ENCODE results near the gene STX7.

STX7 gene

DNA sequence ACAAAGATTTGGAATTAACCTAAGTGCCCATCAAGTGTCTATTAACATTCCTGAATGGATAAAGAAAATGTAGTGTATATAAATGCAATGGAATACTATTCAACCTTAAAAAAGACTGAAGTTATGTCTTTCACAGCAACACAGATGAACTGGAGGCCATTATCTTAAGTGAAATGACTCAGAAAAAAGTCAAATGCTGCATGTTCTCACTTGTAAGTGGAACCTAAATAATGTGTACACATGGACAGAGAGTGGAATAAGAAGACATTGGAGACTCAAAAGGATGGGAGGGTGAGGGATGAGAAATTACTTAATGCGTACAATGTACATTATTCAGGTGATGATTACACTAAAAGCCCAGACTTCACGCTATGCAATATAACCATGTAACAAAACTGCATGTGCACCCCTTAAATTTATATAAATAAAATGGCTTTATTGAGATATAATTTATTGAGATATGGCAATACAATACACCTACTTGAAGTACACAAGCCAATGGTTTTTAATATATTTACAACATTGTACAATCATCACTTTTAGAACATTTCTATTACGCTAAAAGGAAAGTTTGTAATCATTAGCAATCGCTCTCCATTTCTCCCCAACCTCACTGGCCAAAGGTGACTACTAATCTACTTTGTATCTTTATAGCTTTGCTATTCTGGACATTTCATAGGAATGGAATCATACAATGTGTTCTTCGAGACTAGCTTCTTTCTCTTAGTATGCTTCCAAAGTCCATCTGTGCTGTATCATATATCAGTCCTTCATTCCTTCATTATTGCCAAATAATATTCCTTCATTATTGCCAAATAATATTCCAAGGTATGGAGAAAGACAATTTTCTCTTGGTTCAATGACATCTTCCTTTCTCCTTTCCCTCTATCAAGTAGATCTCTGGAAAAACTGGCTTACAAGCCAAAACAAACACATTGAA, 5.8 kb downstream of the STX7 start:
- no peak for DNase-seq (ENCODE audit: low read depth)

DNA sequence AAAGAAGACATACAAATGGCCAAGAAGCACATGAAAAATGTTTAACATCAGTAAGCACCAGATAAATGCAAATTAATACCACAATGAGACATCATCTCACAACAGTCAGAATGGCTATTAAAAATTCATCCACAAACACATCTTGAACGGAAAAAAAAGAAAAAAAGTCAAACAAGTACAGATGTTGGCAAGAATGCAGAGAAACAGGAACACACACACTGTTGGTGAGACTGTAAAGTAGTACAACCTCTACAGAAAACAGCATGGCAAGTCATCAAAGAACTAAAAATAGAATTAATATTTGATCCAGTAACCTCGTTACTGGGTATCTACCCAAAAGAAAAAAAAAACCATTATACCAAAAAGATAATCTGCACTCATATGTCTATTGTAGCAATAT, 6.5 kb downstream of the STX7 start:
- no peak for DNase-seq (ENCODE audit: low read depth)

DNA sequence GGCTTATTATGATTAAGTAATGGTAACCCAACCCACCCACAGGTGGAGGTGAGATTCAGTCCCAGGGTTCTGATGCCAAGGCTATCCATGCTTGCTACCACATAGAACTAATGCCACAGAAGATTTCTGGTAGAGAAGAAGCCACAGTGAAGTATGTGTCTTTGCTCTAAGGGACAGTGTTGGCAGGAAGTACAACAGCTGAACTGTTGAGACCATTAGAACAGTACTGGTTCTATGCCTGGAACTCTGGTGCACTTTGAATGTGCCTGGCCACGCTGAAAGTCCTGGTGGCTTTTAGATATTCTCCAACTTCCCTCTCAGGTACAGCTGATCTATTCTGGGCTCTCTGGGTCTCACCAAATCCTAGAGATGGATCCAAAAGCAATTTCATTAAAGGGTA, 7.8 kb downstream of the STX7 start:
- DNase-seq (ENCODE audit: low read depth), result no peak

DNA sequence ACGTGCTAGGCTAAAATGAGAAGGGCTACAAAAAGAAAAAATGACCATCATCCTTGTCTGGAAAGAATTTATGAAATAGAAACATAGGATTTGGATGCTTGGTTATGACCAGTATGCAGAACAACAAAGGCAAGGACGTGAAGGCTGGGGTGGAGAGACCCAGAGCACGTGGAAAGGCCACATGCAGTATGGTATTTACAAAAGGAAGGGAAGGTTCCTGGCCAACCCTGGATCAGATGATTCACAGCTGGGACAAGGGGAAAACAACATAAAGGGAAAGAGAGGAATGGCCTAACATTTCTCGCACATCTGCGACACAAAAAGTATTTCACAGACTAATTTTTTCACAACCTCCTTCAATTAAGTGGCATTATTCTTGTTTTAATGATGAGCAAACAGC, 8.2 kb downstream of the STX7 start:
- no peak for DNase-seq (ENCODE audit: low read depth)

DNA sequence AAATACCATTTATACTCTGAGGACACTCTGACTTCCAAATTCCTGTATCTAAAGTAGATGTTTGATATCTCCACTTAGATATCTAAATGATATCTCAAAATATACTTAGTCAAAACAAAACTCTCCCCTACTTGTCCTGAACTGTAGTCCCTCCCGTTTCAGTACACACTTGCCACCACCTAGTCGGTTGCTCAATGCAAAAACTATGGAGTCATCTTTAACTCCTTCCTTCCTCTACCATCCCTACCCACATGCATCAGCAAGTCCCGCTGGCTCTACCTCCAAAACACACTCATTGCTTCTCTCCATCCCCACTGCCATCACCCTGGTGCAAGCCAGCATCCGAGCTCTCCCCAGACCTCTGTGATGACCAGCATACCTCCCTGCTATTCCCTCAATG, 13.2 kb downstream of the STX7 start:
- no peak for DNase-seq (ENCODE audit: low read depth)

DNA sequence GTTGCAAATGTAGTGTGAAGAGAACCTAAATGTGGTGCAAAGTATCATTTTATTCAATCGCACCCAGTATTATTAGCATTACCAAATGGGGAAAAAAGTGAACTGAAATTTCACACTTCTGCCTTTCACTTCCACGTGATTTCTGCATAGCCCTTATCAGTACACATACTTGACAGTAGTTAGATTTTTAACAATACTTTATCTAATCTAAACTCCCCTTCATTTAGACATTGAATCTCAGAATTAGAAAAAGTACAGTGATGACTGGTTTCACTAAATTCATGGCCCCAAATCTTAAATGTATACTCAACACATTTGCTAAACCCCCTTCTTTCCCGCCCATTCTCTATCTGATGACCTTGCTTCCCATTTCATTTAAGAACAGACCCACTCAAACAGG, 14.3 kb downstream of the STX7 start:
- no peak for DNase-seq (ENCODE audit: low read depth)

DNA sequence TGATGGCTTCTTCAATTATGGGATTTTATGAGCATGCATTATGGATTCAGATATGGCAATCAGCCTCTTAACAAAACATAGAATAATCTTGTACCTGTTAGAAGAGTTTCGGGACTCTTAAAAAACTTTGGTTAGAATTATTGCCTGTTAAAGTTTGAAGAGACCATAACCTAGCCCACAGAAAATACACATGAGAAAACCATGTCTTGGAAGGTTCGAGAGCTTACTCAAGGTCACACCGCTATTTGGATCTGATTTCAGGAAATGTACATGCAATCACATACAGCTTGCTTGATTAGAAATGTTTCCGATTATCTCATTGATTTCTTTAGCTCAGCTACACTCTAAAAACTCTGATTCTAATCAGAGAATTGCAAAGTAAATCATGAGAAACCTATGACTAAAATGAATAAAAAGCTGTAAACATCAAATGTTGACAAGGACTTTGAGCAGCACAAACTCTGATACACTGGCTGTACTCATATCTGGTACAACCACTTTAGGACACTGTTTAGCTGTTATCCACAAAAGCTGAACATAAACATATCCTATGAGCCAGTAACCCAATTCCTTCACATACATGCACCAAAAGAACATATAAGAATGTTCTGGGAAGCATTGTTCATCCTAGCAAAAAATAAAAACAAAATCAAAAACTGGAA, 16.3 kb downstream of the STX7 start:
- DNase-seq (ENCODE audit: low read depth), result no peak

DNA sequence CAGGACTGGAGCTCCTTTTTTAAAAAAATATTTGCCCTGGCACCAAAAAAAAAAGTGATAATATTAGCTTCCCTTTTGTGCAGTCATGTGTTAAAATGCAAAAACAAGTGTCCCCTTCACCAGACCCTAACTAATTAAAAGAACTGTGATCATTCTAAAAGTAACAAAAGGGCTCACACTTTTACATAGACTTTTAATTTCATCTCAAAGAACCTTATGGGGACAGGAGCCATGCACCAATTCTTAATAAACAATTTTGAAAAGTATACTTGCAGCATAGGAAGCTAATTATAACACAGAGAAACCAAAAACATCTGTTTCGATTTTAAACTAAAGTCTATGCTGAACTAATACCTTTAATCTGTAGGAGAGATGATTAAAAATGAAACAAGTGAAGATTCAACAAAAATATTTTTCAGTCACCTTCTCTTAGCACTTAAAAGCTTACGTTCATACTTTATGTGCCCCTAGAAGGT, 17.3 kb downstream of the STX7 start:
- DNase-seq (ENCODE audit: low read depth), result no peak

DNA sequence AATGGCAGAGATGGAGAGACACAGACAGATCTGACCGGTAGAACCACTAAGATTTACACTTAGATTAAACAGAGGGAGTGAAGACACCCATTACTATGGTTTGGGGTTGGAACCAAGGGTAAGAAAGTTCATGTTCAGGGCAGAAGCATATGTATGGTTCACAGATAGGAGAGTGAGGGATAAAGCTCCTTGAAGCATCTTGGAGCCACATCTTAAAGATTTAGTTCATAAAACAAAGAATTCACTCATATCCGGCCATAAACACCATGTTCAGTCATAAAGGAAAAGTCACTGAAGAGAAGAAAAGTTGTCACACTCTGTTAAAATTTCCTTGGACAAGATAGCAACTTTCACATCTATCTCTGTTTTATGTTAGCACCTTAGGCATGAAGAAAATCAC, 18.0 kb downstream of the STX7 start:
- no peak for DNase-seq (ENCODE audit: low read depth)

DNA sequence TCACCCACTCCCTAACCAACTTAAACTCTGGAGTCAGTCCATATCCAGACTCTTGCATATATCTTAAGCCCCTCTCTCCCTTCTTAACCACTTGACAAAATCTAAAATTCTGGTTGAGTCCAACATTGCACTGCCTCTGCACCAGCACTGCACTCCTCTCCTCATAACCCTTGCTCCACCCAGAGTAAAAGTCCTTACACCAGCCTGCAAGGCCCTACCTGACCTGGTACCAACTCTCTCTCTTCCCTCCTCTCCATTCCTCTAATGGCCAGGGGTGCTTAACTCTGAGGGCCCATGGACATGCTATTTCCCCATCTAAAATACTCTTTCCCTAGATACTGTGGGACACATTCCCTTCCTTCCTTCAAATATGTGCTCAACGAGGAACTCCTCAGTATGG, 21.0 kb downstream of the STX7 start:
- DNase-seq (ENCODE audit: low read depth), result no peak

DNA sequence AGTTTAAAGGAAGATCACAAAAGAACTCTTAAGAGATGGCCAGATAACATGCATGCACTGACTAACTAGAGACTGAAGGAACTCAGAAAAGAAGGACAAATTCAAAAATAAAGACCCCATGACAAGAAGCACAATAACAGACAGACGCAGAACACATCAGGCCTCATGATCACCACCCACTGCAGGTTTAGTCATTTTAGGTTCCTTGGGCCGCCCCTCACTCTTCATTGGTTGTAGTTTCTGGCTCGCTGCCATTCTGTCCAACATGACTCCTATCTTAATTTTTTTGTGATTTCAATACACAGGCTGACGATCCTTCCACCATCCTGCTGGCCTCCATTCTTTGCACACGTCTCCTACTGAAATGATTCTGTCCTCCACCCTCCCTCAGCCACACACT, 21.6 kb downstream of the STX7 start:
- no peak for DNase-seq (ENCODE audit: low read depth)

DNA sequence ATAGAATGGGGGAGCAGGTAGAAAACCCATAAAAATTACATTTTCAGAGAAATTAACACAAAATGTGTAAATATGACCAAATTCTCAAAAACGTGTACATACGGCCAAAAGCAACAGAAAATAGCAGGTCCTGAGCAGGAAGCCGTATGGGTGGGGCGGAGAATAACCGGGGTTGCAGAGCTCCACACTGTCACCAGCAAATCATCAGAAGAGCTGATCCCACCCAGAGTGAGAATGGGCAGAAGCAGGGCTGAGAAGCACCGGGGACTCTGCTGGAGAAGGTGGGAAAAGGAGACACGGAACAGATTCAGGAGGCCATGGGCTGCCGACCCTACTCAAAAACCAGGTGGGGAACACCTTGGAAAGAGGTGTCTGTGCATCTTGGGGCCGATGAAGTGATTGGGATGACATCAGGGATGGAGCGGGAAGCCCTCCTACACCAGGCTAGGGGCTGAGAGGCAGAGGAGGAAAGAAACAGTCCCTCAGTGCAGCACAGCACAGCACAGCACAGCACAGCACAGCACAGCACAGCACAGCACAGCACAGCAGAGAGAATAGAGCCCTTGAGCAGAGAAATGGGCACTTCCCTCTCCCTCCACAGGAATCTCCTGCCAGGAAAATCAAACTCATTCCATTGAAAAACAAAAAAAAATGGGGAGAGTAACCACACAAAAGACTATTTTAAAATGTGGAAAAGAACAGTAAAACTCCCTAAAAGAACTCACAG, 22.3 kb downstream of the STX7 start:
- no peak for DNase-seq (ENCODE audit: low read depth)

DNA sequence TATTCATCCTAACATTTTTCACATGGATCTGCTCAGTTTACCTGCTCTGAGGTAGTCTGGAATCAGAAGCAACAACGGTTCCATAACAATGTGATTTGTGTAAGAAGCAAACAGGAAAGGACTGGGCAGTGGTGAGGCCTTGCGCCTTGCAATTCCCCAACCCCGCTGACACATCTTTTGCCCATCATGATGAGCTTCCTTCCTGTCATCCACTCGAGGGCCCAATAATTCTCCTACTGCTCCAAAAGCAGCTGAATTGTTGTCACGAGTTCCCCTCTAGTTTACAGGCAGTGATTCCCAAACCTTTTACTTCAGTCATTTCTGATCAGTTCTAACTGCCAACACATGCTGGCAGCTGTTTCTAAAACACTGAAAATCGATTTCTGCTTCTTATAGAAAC, 22.9 kb downstream of the STX7 start:
- DNase-seq (ENCODE audit: low read depth), result no peak

DNA sequence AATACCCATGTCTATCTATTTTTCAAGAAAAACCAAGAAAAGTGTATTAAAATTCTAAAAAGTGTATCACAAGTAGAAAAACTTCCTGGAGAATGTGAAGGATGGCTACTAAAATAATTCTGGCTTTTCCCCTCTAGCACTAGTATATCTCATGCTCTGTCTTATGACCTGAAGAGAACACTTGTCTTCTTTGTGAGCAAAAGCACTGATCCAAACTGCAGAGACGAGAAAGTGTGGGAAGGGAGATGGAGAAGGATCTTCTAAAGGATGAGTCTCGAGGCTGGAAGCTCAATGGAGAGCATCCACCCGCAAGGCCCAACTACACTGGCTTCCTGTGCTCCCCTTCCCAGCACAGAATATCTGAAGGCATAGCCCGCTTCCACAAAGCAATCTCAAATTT, 23.5 kb downstream of the STX7 start:
- DNase-seq (ENCODE audit: low read depth), result no peak

DNA sequence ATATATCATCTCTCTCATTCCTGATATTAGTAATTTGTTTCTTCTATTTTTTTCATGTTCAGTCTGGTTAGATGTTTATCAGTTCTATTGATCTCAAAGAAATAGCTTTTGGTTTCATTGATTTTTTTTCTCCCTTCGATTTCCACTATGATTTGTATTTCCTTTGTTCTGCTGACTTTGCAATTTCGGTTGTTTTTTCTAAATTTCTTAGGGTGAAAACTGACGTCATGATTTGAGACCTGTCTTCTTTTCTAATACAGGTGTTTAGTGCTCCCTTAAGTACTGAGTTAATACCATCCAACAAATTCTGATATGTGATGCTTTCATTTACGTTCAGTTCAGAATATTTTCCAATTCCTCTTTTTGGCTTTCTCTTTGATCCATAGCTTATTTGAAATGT, 25.2 kb downstream of the STX7 start:
- no peak for DNase-seq (ENCODE audit: low read depth)

DNA sequence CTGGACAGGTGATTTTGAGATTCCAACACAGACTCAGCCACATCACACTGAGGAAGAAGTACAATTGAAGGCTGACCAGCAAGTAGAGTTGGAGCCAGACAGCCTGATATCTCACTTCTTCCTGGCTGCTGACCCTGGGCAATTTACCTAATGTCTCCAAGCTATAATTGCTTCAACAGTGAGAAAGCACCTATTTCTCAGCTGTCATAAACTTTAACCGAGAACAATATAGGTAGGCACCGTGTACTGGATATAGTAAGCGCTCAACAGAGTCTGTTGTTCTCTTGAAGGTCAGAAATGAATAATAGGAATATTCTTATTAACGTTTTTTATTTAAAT, 28.3 kb downstream of the STX7 start:
- DNase-seq (ENCODE audit: low read depth), result no peak

DNA sequence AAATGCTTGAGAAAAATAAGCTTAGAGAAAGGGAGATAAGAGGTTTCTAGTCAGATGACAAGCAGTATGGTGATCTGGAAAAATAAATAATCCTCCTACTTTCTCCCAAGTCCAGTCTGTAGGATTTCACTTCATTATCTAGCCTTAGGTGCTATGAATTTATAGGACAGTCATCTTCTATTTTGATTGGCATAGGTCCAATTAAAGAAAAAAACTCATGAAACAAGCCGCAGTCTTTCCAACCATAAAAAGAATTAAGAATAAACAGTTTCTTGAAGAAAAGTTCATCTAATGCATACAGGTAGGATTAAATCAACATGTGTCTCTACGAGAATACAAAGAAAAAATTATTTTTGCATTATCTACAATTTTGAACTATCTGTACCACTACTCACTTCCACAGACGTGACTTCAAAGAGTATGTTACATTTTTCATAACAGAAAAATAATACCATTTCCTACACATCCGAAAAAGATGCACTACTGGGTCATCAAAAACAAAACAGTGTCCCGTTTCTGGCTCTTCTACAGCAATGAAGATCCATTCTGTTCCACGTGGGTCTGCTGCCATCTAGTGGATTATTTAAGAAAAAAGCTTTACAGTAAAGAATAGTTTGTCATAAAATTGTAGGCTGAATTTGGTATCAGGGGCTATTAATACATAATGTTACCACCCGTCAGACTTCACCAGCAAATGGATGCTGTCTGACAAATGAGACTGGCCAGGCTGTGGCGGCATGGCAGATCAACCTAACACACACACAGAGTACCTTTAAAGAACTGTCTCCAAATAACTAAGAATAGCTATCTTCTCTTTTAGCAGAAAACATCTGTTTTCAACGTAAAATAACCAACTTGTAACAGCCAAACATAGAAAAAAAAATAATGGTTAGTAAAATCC, 28.9 kb downstream of the STX7 start:
- DNase-seq (ENCODE audit: low read depth), result peak; percentile 22

DNA sequence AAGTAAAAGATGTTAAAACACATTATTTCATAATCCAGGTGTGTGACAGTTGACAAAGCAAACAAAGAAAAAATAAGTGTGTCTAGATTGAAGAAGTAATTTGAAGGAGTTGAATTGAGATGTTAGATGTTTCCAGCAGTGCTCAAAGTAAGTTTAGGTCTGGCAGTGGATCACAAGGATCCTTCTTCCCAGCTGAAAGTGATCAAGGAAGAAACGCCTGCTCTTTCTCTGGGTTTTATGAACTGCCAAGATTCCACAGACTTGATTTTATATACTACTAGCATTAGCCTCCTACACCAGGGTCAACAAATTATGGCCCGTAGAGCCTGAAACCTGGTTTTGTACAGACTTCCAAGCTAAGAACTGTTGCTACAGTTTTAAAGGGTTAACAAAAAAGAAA, 30.3 kb downstream of the STX7 start:
- no peak for DNase-seq (ENCODE audit: low read depth)

DNA sequence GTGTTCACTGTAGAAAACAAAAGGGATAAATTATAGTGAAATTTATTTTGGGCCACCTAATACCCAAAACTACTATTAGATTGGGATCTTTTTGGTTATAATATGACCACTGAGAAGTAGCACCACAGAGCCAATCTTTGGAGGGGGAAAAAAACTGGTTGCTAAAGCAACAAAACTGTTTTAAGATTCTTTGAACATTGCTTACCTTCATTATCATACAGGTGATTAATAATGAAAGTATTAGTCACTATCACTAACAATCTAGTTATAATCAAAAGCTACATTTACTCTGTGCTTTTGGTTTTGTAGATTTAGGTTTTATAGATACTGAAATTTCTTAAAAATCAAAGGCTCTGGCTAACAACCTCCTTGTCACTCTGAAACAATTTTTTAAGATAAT, 31.7 kb downstream of the STX7 start:
- no peak for DNase-seq (ENCODE audit: low read depth)

DNA sequence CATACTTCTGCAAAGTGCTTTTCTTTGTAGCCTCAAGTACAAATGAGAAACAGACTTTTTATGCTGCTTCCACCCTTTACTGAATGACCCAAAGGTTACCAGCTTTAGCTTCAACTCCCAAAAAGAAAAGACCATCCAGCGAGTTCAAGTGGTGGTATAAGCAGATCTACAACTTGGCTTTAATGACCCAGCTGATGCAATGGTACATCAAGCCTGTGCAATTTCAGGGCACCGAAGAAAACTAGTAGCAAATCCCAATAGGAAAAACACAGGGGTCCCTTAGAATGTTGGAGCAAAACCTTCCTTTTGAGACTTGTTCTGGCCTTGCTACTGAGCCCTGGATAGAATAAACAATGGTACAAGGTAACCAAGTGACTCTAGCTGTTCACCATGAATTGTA, 33.8 kb downstream of the STX7 start:
- DNase-seq (ENCODE audit: low read depth), result no peak

DNA sequence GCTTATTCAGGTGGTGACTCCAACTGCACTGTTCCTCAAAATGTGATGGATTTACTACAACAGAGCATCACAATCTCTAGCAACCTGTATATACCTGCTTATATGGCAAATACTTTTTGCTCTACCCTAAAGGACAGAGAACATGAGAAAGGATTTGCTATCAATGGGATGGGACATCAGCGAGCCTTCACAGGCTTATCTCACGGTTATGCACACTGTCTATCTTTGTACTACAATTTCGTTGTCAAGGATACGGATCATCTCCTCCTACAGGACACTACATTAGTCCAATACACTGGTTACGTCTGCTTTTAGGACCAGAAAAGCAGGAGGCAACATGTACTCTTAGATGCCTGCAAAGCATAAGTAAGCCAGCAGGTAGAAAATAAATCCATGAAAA, 34.2 kb downstream of the STX7 start:
- no peak for DNase-seq (ENCODE audit: low read depth)

DNA sequence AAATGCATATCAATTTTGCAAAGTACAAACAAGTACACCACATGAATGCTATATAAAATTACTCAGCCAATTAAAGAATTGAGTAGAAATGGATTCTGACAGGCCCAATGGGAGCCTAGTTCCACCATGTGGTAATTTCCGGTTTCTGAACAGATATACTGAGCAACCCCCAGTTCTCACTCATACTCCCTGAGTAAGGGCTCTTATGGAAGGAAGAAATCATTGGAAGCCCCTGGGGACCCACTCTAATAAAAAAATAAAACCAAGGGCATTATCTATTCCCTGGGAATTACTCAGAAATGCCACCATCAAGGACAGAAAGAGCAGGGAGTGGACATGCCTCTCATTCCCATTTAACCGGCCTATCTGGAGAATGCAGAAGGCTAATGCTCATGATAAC, 34.6 kb downstream of the STX7 start:
- DNase-seq (ENCODE audit: low read depth), result no peak
